HepG2 (cell line): ENCODE results near the gene ZBTB4. TPM values are rescaled to one million over a fixed set of nuclear protein-coding genes. Genes with fewer than 3 reads are reported as not detected.

Experiments
- EHMT2 ChIP-seq: fragments of 200-600 bp; sonication (generic); IDR thresholded peaks from 2 replicates; pipeline ENCODE4 v1.7.0; 2017; ENCODE audit warnings: antibody characterized with exemption, low read depth, low read length, borderline replicate concordance
- ELF4 ChIP-seq: sonication (generic); formaldehyde crosslinking; IDR thresholded peaks from 2 replicates; pipeline ENCODE4 v1.5.0; 2020; ENCODE audit warnings: missing genetic modification reagents, mild to moderate bottlenecking, moderate library complexity, borderline replicate concordance
- GATA4 ChIP-seq: sonication (generic); IDR thresholded peaks from 2 replicates; pipeline ENCODE4 v1.6.1; 2016; ENCODE audit warnings: antibody characterized with exemption, low read depth, borderline replicate concordance
- JARID2 ChIP-seq: sonication (generic); formaldehyde crosslinking; IDR thresholded peaks from 2 replicates; pipeline ENCODE4 v1.8.1; 2023; ENCODE audit warnings: missing genetic modification reagents, inconsistent platforms; ENCODE audit not compliant: insufficient replicate concordance
- KDM2A ChIP-seq: sonication (generic); formaldehyde crosslinking; IDR thresholded peaks from 2 replicates; pipeline ENCODE4 v1.4.0; 2020; ENCODE audit warnings: low read depth, missing genetic modification reagents, borderline replicate concordance
- MED8 ChIP-seq: sonication (generic); formaldehyde crosslinking; IDR thresholded peaks from 2 replicates; pipeline ENCODE4 v1.8.1; 2023; ENCODE audit warnings: mild to moderate bottlenecking, missing genetic modification reagents; ENCODE audit not compliant: insufficient replicate concordance
- RERE ChIP-seq: IDR thresholded peaks from 2 replicates; pipeline ENCODE4 v1.6.1; 2016; ENCODE audit warnings: low read depth, missing genetic modification reagents, missing compliant biosample characterization
- SYNCRIP ChIP-seq: fragments of 200-400 bp; formaldehyde crosslinking; IDR thresholded peaks from 2 replicates; pipeline ENCODE4 v1.6.1; 2018; ENCODE audit warnings: mild to moderate bottlenecking, low read depth, low read length; ENCODE audit not compliant: insufficient read depth
- ZNF451 ChIP-seq: sonication (generic); formaldehyde crosslinking; IDR thresholded peaks from 2 replicates; pipeline ENCODE4 v1.5.0; 2020; ENCODE audit warnings: mild to moderate bottlenecking, missing genetic modification reagents
- ZNF776 ChIP-seq: sonication (generic); formaldehyde crosslinking; IDR thresholded peaks from 2 replicates; pipeline ENCODE4 v1.4.0; 2020; ENCODE audit warnings: mild to moderate bottlenecking, missing genetic modification reagents
- ZNF777 ChIP-seq: sonication (generic); formaldehyde crosslinking; IDR thresholded peaks from 2 replicates; pipeline ENCODE4 v1.4.0; 2020; ENCODE audit warnings: missing genetic modification reagents
- ZNF816 ChIP-seq: sonication (generic); formaldehyde crosslinking; IDR thresholded peaks from 2 replicates; pipeline ENCODE4 v1.8.0; 2022; ENCODE audit warnings: missing genetic modification reagents, mild to moderate bottlenecking, borderline replicate concordance
- polyA plus RNA-seq, 8 experiments: library from polyadenylated mRNA; depleted of rRNA in 3 of 8; stranded (reverse) in 7 of 8; unstranded in 1 of 8; fragments of >200 nt; fragmentation: Illumina TruSeq in 4 of 8; extraction: Trizol in 4 of 8; gene quantifications; 2 replicates each; pipeline versions ENCODE4 v1.2.1 to v1.2.3, GENCODE V29; 2011 to 2016; ENCODE audit warnings: low read depth in 4 of 8, missing spikeins in 1 of 8, mixed read lengths in 1 of 8; ENCODE audit not compliant: insufficient read depth in 1 of 8
- total RNA-seq, 5 experiments: library from RNA; depleted of rRNA; stranded (reverse); fragments of >200 nt; fragmentation: Illumina TruSeq; extraction: Trizol; gene quantifications; 2 replicates each; pipeline ENCODE4 v1.2.3, GENCODE V29; 2016; ENCODE audit warnings: low read depth in 1 of 5
- TF ChIP-seq, protein P1 (sequence below): IDR thresholded peaks from 2 replicates; pipeline ENCODE4 v1.6.1; 2012; ENCODE audit warnings: inconsistent platforms
- TF ChIP-seq, protein P2 (sequence below): IDR thresholded peaks from 2 replicates; pipeline ENCODE4 v1.6.1; 2012; ENCODE audit warnings: low read depth, low read length, improper control_type of control experiment
- TF ChIP-seq, protein P3 (sequence below): sonication (generic); formaldehyde crosslinking; IDR thresholded peaks from 2 replicates; pipeline ENCODE4; 2020; ENCODE audit warnings: missing genetic modification reagents, mild to moderate bottlenecking, borderline replicate concordance

ZBTB4 gene
- total and polyA plus RNA-seq, 2 of the 13 experiments (the other 11 are each of a cell fraction or from before 2014, with no cell fraction given) = 4.3 to 7.4 TPM

DNA sequence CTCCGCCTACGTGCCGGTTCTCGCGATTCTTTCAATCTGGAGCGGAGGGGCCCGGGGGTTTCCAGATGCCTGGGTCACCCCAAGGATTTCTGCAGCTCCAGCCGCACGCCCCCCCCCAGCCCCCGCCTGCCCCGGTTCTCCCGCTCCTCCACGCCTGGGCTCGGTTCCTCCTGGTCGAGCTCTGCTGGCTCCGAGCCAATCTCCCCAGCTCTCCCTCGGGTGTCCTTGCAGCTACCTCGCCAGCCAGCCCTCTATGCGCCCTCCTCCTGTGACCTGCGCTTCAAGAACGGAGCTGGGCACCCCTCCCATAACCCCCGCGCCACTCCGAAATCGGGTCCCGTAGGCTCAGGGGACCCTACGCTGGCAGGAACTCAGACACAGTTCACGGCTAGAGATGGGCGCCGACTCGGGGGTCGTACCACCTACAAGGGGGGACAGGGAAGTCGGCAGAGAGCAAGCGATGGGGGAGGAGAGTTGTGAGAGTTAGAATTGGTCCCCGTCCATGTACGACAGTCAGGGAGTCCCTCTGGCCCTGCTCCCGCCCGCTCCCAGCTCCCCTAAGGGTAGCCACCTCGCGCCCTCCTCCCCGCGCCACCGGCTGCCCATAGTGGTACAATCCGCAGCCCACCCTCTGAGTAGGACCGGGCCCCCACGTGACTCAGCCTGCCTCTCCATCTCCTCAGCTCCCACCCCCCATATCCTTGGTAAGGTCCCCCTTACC lies 39.2 kb downstream of the ZBTB4 start (continued):
- peak; percentile 66 for TF ChIP-seq KDM2A (CRISPR knock-in tag)
- no peak for TF ChIP-seq GATA4
- TF ChIP-seq ELF4 (CRISPR knock-in tag) = no peak
- TF ChIP-seq ZNF816 (CRISPR knock-in tag) = no peak
- no peak for TF ChIP-seq RERE
- TF ChIP-seq ZNF776 = no peak
- TF ChIP-seq MED8 = no peak
- TF ChIP-seq EHMT2 = no peak
- 0 out of 2 replicates have a peak, but pooled peaks have one; percentile 58 for TF ChIP-seq ZNF451
- TF ChIP-seq JARID2 (CRISPR knock-in tag) = no peak
- TF ChIP-seq, protein P1, sequence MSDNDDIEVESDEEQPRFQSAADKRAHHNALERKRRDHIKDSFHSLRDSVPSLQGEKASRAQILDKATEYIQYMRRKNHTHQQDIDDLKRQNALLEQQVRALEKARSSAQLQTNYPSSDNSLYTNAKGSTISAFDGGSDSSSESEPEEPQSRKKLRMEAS = peak; percentile 56
- TF ChIP-seq, protein P2, sequence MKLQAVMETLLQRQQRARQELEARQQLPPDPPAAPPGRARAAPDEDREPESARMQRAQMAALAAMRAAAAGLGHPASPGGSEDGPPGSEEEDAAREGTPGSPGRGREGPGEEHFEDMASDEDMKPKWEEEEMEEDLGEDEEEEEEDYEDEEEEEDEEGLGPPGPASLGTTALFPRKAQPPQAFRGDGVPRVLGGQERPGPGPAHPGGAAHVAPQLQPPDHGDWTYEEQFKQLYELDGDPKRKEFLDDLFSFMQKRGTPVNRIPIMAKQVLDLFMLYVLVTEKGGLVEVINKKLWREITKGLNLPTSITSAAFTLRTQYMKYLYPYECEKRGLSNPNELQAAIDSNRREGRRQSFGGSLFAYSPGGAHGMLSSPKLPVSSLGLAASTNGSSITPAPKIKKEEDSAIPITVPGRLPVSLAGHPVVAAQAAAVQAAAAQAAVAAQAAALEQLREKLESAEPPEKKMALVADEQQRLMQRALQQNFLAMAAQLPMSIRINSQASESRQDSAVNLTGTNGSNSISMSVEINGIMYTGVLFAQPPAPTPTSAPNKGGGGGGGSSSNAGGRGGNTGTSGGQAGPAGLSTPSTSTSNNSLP = no peak
- TF ChIP-seq, protein P3, sequence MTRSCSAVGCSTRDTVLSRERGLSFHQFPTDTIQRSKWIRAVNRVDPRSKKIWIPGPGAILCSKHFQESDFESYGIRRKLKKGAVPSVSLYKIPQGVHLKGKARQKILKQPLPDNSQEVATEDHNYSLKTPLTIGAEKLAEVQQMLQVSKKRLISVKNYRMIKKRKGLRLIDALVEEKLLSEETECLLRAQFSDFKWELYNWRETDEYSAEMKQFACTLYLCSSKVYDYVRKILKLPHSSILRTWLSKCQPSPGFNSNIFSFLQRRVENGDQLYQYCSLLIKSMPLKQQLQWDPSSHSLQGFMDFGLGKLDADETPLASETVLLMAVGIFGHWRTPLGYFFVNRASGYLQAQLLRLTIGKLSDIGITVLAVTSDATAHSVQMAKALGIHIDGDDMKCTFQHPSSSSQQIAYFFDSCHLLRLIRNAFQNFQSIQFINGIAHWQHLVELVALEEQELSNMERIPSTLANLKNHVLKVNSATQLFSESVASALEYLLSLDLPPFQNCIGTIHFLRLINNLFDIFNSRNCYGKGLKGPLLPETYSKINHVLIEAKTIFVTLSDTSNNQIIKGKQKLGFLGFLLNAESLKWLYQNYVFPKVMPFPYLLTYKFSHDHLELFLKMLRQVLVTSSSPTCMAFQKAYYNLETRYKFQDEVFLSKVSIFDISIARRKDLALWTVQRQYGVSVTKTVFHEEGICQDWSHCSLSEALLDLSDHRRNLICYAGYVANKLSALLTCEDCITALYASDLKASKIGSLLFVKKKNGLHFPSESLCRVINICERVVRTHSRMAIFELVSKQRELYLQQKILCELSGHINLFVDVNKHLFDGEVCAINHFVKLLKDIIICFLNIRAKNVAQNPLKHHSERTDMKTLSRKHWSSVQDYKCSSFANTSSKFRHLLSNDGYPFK (CRISPR knock-in tag) = peak; percentile 45; the same call in 1 of the 2 replicates
- TF ChIP-seq ZNF777 (CRISPR knock-in tag) = no peak
- TF ChIP-seq SYNCRIP = no peak
